Ectodermal cell (in vitro differentiated cells): ENCODE data around the gene RPN1.

ENCODE experiments used
- H3K27ac ChIP-seq: 2 replicates; pipeline ENCODE4 v1.7.0; 2013; ENCODE audit warnings: mild to moderate bottlenecking, low read depth, low read length; ENCODE audit not compliant: insufficient read depth, poor library complexity, severe bottlenecking
- H3K27me3 ChIP-seq: 2 replicates; pipeline ENCODE4 v1.7.0; 2013; ENCODE audit warnings: mild to moderate bottlenecking, low read length; ENCODE audit not compliant: insufficient read depth, control insufficient read depth, poor library complexity, severe bottlenecking
- H3K36me3 ChIP-seq: one replicate; pipeline ENCODE4 v1.7.0; 2013; ENCODE audit warnings: low read length; ENCODE audit not compliant: control insufficient read depth, insufficient read depth
- H3K4me1 ChIP-seq: one replicate; pipeline ENCODE4 v1.7.0; 2013; ENCODE audit warnings: low read length; ENCODE audit not compliant: control insufficient read depth, insufficient read depth
- H3K4me3 ChIP-seq: 2 replicates; pipeline ENCODE4 v1.7.0; 2013; ENCODE audit warnings: low read depth, low read length, control low read depth; ENCODE audit not compliant: insufficient read depth
- H3K9me3 ChIP-seq: 2 replicates; pipeline ENCODE4 v1.7.0; 2013; ENCODE audit warnings: mild to moderate bottlenecking, low read length, moderate library complexity; ENCODE audit not compliant: control insufficient read depth
- WGBS, 2 experiments: methylation state at CpG; one replicate each; pipeline ENCODE4 v1.1.7; 2013; ENCODE audit warnings: missing lambda C conversion rate in 2 of 2; 5-methylcytosine and 5-hydroxymethylcytosine counted together

RPN1 gene

GRCh38 chr3:128584412-128585020 lies 66.1 kb downstream of the RPN1 start:
- Histone ChIP-seq H3K9me3 (no peaks in the 10 kb centered on the region), H3K36me3 (no peaks in the 10 kb centered on the region), H3K4me1 (peaks cover 4% of the 10 kb centered on the region), H3K4me3 (no peak overlapping the region), H3K27me3 (no peaks in the 10 kb centered on the region), H3K27ac (no peak overlapping the region)
- 23 to 35% methylated on average over 11 to 13 of the region's 13 CpGs for WGBS, 2 experiments

GRCh38 chr3:128581566-128581965 lies 69.1 kb downstream of the RPN1 start:
- Histone ChIP-seq H3K4me3 (no peak overlapping the region), H3K27me3 (no peaks in the 10 kb centered on the region), H3K4me1 (peaks cover 9% of the 10 kb centered on the region), H3K9me3 (no peaks in the 10 kb centered on the region), H3K27ac (no peak overlapping the region), H3K36me3 (no peaks in the 10 kb centered on the region)

- Histone ChIP-seq H3K27me3 (no peaks in the 10 kb centered on the region), H3K4me3 (no peak overlapping the region), H3K27ac (no peak overlapping the region), H3K4me1 (peaks cover 14% of the 10 kb centered on the region), H3K36me3 (no peaks in the 10 kb centered on the region), H3K9me3 (no peaks in the 10 kb centered on the region)
- WGBS, 2 experiments, result 87 to 98% methylated on average over 2 of the region's 2 CpGs
These were observed 70.7 kb downstream of the RPN1 start for GRCh38 chr3:128579927-128580326.

- Histone ChIP-seq H3K9me3 (no peaks in the 10 kb centered on the region), H3K36me3 (no peaks in the 10 kb centered on the region), H3K27me3 (no peaks in the 10 kb centered on the region), H3K27ac (peak overlapping the region; percentile 19), H3K4me3 (no peak overlapping the region), H3K4me1 (peaks cover 10% of the 10 kb centered on the region)
- 74 to 86% methylated on average over 9 of the region's 9 CpGs for WGBS, 2 experiments
These were observed 72.3 kb downstream of the RPN1 start for GRCh38 chr3:128578346-128578745.

GRCh38 chr3:128577711-128578110 lies 72.9 kb downstream of the RPN1 start:
- no peaks in the 10 kb centered on the region for H3K27me3 ChIP-seq
- H3K9me3 ChIP-seq, result no peaks in the 10 kb centered on the region
- H3K36me3 ChIP-seq, result no peaks in the 10 kb centered on the region
- WGBS, 2 experiments, result 17 to 27% methylated on average over 10 of the region's 10 CpGs
- H3K4me1 ChIP-seq, result peaks cover 10% of the 10 kb centered on the region
- H3K4me3 ChIP-seq, result no peak overlapping the region
- peak overlapping the region; percentile 19 for H3K27ac ChIP-seq

GRCh38 chr3:128576290-128576689 lies 74.3 kb downstream of the RPN1 start:
- 94 to 95% methylated on average over 10 of the region's 10 CpGs for WGBS, 2 experiments
- Histone ChIP-seq H3K9me3 (no peaks in the 10 kb centered on the region), H3K4me1 (peaks cover 10% of the 10 kb centered on the region), H3K4me3 (no peak overlapping the region), H3K27me3 (no peaks in the 10 kb centered on the region), H3K36me3 (no peaks in the 10 kb centered on the region), H3K27ac (no peak overlapping the region)

GRCh38 chr3:128575777-128576176 lies 74.8 kb downstream of the RPN1 start:
- Histone ChIP-seq H3K4me3 (no peak overlapping the region), H3K27ac (no peak overlapping the region), H3K36me3 (no peaks in the 10 kb centered on the region), H3K27me3 (no peaks in the 10 kb centered on the region), H3K9me3 (no peaks in the 10 kb centered on the region), H3K4me1 (peaks cover 10% of the 10 kb centered on the region)
- WGBS, 2 experiments, result 86 to 89% methylated on average over 12 of the region's 12 CpGs

GRCh38 chr3:128573707-128574162 lies 76.9 kb downstream of the RPN1 start:
- Histone ChIP-seq H3K4me3 (no peak overlapping the region), H3K9me3 (no peaks in the 10 kb centered on the region), H3K36me3 (no peaks in the 10 kb centered on the region), H3K4me1 (peaks cover 10% of the 10 kb centered on the region), H3K27me3 (no peaks in the 10 kb centered on the region), H3K27ac (no peak overlapping the region)
- 77 to 81% methylated on average over 14 of the region's 14 CpGs for WGBS, 2 experiments

- no peak overlapping the region for H3K27ac ChIP-seq
- 56 to 59% methylated on average over 6 of the region's 6 CpGs for WGBS, 2 experiments
- H3K4me1 ChIP-seq, result peaks cover 8% of the 10 kb centered on the region
- H3K4me3 ChIP-seq, result no peak overlapping the region
- no peaks in the 10 kb centered on the region for H3K27me3 ChIP-seq
- H3K9me3 ChIP-seq, result no peaks in the 10 kb centered on the region
- H3K36me3 ChIP-seq, result no peaks in the 10 kb centered on the region
These were observed 77.5 kb downstream of the RPN1 start for GRCh38 chr3:128573160-128573559.

- Histone ChIP-seq H3K27ac (no peak overlapping the region), H3K27me3 (no peaks in the 10 kb centered on the region), H3K4me3 (no peak overlapping the region), H3K9me3 (no peaks in the 10 kb centered on the region), H3K4me1 (peaks cover 5% of the 10 kb centered on the region), H3K36me3 (no peaks in the 10 kb centered on the region)
- 64 to 66% methylated on average over 5 of the region's 5 CpGs for WGBS, 2 experiments
These were observed 77.9 kb downstream of the RPN1 start for GRCh38 chr3:128572644-128573105.

GRCh38 chr3:128572013-128572412 lies 78.6 kb downstream of the RPN1 start:
- Histone ChIP-seq H3K4me3 (no peak overlapping the region), H3K27ac (no peak overlapping the region), H3K9me3 (no peaks in the 10 kb centered on the region), H3K27me3 (no peaks in the 10 kb centered on the region), H3K4me1 (peaks cover 5% of the 10 kb centered on the region), H3K36me3 (no peaks in the 10 kb centered on the region)
- 83 to 84% methylated on average over 13 of the region's 13 CpGs for WGBS, 2 experiments
